SU-DHL-6 (cell line): ENCODE measurements around the gene LSM7.

Experiments
- H2AFZ ChIP-seq: fragments of 200-600 bp; sonication (generic); 2 replicates; pipeline ENCODE4 v1.6.1; 2014; ENCODE audit warnings: low read depth, mild to moderate bottlenecking, moderate library complexity, mixed read lengths, antibody characterized with exemption, low read length; ENCODE audit not compliant: severe bottlenecking
- H3F3A ChIP-seq: fragments of 200-600 bp; shearing (Covaris generic); 2 replicates; pipeline ENCODE4 v1.6.0; 2016; ENCODE audit warnings: antibody characterized with exemption, mild to moderate bottlenecking; ENCODE audit not compliant: insufficient read depth
- H3K27ac ChIP-seq: fragments of 200-600 bp; sonication (generic); 2 replicates; pipeline ENCODE4 v1.5.1; 2016; ENCODE audit warnings: low read depth, mild to moderate bottlenecking, low read length, moderate library complexity, mixed read lengths
- H3K27me3 ChIP-seq: fragments of 200-600 bp; sonication (generic), shearing (Covaris generic); 2 replicates; pipeline ENCODE4 v1.6.0; 2014; ENCODE audit warnings: mild to moderate bottlenecking, low read length
- H3K36me3 ChIP-seq: fragments of 200-600 bp; sonication (generic); 2 replicates; pipeline ENCODE4 v1.6.1; 2014; ENCODE audit warnings: mild to moderate bottlenecking, low read length, mixed read lengths
- H3K4me2 ChIP-seq: fragments of 300-600, 200-600 bp; shearing (Covaris generic), sonication (generic); 2 replicates; pipeline ENCODE4 v1.6.0; 2014; ENCODE audit warnings: low read length, low read depth, mild to moderate bottlenecking; ENCODE audit not compliant: poor library complexity, severe bottlenecking
- H3K4me3 ChIP-seq: fragments of 200-600 bp; sonication (generic); 2 replicates; pipeline ENCODE4 v1.5.1; 2014; ENCODE audit warnings: antibody characterized with exemption, low read length, mild to moderate bottlenecking, mixed read lengths; ENCODE audit not compliant: insufficient read depth, poor library complexity, severe bottlenecking
- H3K79me2 ChIP-seq: fragments of 200-600 bp; sonication (generic); 2 replicates; pipeline ENCODE4 v1.6.1; 2014; ENCODE audit warnings: mild to moderate bottlenecking, low read length, moderate library complexity; ENCODE audit not compliant: insufficient read depth
- H3K9ac ChIP-seq: fragments of 200-600 bp; sonication (generic); 2 replicates; pipeline ENCODE4 v1.7.0; 2014; ENCODE audit warnings: mild to moderate bottlenecking, low read length
- H3K9me2 ChIP-seq: fragments of 200-600 bp; sonication (generic); replicated peaks from 2 replicates; pipeline ENCODE4 v1.6.1; 2014; ENCODE audit warnings: low read length; ENCODE audit not compliant: insufficient read depth
- H3K9me3 ChIP-seq: fragments of 200-600 bp; sonication (generic); 2 replicates; pipeline ENCODE4 v1.6.1; 2014; ENCODE audit warnings: low read length, mixed read lengths; ENCODE audit not compliant: insufficient read depth
- H4K20me1 ChIP-seq: fragments of 200-600 bp; sonication (generic); 2 replicates; pipeline ENCODE4 v1.6.1; 2014; ENCODE audit warnings: low read depth, mild to moderate bottlenecking, antibody characterized with exemption, low read length, moderate library complexity, mixed read lengths
- EZH2phosphoT487 ChIP-seq: fragments of 200-600 bp; sonication (generic), shearing (Covaris generic); conservative IDR thresholded peaks from 2 replicates; pipeline ENCODE4 v1.6.1; 2018; ENCODE audit warnings: mild to moderate bottlenecking, antibody characterized with exemption, low read length, moderate library complexity, mixed read lengths
- TF ChIP-seq, protein P1 (sequence below): fragments of 200-600 bp; sonication (generic); IDR thresholded peaks from one replicate; pipeline ENCODE4 v1.5.1; 2017; ENCODE audit warnings: antibody characterized with exemption, mild to moderate bottlenecking, low read length, moderate library complexity; ENCODE audit not compliant: insufficient read depth, poor library complexity, severe bottlenecking

The LSM7 gene

GRCh38 chr19:2286402-2287140 is 41.8 kb downstream of the LSM7 start:
- Histone ChIP-seq H3K27me3 (no peaks in the 10 kb centered on the region), H3K27ac (no peak overlapping the region), H3K9me3 (no peaks in the 10 kb centered on the region), H3K36me3 (no peaks in the 10 kb centered on the region), H4K20me1 (no peaks in the 10 kb centered on the region), H3K9ac (no peak overlapping the region), H3K4me2 (no peak overlapping the region), H3K9me2 (no peaks in the 10 kb centered on the region), H2AFZ (no peak overlapping the region), H3K4me3 (no peak overlapping the region), H3F3A (0 out of 2 replicates have a peak, but pooled peaks cover 3% of the 10 kb centered on the region), H3K79me2 (no peaks in the 10 kb centered on the region)
- no peak for TF ChIP-seq EZH2phosphoT487
- TF ChIP-seq, protein P1, sequence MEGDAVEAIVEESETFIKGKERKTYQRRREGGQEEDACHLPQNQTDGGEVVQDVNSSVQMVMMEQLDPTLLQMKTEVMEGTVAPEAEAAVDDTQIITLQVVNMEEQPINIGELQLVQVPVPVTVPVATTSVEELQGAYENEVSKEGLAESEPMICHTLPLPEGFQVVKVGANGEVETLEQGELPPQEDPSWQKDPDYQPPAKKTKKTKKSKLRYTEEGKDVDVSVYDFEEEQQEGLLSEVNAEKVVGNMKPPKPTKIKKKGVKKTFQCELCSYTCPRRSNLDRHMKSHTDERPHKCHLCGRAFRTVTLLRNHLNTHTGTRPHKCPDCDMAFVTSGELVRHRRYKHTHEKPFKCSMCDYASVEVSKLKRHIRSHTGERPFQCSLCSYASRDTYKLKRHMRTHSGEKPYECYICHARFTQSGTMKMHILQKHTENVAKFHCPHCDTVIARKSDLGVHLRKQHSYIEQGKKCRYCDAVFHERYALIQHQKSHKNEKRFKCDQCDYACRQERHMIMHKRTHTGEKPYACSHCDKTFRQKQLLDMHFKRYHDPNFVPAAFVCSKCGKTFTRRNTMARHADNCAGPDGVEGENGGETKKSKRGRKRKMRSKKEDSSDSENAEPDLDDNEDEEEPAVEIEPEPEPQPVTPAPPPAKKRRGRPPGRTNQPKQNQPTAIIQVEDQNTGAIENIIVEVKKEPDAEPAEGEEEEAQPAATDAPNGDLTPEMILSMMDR = no peak

DNA sequence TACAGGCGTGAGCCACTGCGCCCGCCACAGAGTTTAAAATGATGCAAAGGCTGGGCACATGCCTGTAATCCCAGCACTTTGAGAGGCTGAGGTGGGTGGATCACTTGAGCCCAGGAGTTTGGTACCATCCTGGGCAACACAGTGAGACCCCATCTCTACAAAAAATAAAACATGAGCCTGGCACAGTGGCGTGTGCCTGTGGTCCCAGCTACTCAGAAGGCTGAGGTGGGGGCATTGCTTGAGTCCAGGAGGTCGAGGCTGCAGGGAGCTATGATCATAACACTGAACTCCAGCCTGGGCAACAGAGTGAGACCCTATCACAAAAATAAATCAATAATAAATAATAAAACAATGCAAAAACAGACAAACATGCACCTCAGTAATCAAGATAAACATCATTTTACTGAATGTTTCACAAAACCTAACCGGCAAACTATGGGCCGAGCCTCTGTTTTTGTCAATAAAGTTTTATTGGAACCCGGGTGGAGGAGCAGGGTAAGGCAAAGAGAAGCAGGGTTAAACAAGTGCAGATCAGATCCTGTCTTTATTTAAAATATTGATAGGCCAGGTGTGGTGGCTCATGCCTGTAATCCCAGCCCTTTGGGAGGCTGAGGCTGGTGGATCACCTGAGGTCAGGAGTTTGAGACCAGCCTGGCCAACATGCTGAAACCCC is 44.4 kb downstream of the LSM7 start:
- Histone ChIP-seq H3K27me3 (no peaks in the 10 kb centered on the region), H3K36me3 (no peaks in the 10 kb centered on the region)

GRCh38 chr19:2282862-2283237 is 45.5 kb downstream of the LSM7 start:
- Histone ChIP-seq H3K27me3 (no peaks in the 10 kb centered on the region), H3K9ac (no peak overlapping the region), H3K4me2 (no peak overlapping the region), H3K9me3 (no peaks in the 10 kb centered on the region), H3K27ac (no peak overlapping the region), H2AFZ (no peak overlapping the region), H3K9me2 (no peaks in the 10 kb centered on the region), H3K36me3 (no peaks in the 10 kb centered on the region), H4K20me1 (no peaks in the 10 kb centered on the region), H3F3A (0 out of 2 replicates have a peak, but pooled peaks cover 3% of the 10 kb centered on the region), H3K79me2 (no peaks in the 10 kb centered on the region), H3K4me3 (no peak overlapping the region)
- no peak for TF ChIP-seq EZH2phosphoT487
- TF ChIP-seq, protein P1 = no peak

More for the DNA sequence above, 44.4 kb downstream of the LSM7 start:
- 0 out of 2 replicates have a peak, but pooled peaks cover 3% of the 10 kb centered on the region for H3F3A ChIP-seq
- no peak overlapping the region for H2AFZ ChIP-seq
- H3K79me2 ChIP-seq = no peaks in the 10 kb centered on the region
- TF ChIP-seq EZH2phosphoT487 = no peak
- TF ChIP-seq, protein P1 = no peak
- no peak overlapping the region for H3K4me2 ChIP-seq
- H3K9me2 ChIP-seq = no peaks in the 10 kb centered on the region
- H3K9me3 ChIP-seq = no peaks in the 10 kb centered on the region
- no peak overlapping the region for H3K9ac ChIP-seq
- H3K27ac ChIP-seq = no peak overlapping the region
- no peaks in the 10 kb centered on the region for H4K20me1 ChIP-seq
- no peak overlapping the region for H3K4me3 ChIP-seq
